Measurements from ENCODE around the gene PHAF1. TPM values are rescaled to one million over a fixed set of nuclear protein-coding genes. Genes with fewer than 3 reads are reported as not detected.
A peak's percentile ranks its signal among the peaks of the same experiment; 100 is the strongest.

The PHAF1 gene
- total RNA-seq: 7.2 and 12.7 TPM in 2 replicates

DNA sequence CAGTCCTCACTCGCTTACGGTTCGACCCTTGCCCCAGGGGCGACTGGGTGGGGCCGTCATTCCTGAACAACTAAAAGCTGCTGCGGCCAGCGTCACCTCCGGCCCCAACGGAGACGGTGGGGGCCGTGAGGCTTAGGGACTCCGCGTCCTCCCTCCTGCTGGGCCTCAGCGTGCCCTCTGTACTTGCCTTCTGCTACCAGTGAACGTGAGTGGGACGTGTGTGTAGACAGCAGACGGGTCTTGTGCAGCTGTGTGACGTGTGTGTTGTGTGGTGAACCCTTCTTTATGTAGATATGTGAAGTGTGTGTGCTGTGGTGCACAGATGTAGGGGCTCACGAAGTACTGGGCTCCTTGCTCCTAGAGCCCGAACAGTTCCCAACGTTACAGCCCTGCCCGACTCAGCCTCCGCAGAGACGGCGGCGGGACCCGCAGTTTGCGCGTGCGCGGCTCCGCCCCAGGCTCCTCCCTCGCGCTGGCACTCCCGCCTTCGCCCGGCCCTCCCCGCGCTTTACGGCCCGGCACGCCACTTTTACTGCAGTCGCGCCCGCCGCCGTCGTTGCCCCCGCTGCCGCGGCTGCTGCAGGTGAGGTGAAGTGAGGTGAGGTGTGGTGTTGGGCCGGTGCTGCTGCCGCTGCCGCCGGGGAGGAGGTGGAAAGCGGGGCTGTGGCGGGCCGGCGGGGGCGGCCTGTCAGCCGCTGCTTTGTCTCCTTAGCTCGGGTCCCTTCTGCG is at the start of gene PHAF1:
Gene PHAF1, plus strand, starts transcription at position 535 of the 729 bp plus-strand sequence. CDS start 235 bp downstream, outside the sequence.
- DNase-seq (ENCODE audit: low read depth in 2 of 2): peak; percentile 92 to 94

DNA sequence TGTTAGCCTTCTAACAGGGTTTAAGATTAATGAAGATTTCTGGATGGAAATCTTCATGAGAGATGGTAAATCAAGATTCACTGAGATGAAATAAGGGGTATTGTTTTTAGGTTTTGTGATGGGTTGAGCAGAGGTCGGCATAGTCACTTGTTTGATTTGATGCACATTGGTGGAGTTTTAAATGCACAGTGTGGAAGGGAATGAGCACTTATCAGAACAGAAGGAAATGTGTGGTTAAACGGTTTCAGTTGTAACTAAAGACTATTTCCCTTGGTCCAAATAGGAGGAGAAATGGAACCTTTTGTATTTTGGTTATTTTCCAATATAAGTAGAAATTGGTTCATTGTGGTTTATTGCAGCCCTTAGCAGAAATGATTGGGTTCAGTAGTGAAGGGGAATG is 46.7 kb upstream of the PHAF1 start:
- no peak for DNase-seq (ENCODE audit: low read depth in 2 of 2)

DNA sequence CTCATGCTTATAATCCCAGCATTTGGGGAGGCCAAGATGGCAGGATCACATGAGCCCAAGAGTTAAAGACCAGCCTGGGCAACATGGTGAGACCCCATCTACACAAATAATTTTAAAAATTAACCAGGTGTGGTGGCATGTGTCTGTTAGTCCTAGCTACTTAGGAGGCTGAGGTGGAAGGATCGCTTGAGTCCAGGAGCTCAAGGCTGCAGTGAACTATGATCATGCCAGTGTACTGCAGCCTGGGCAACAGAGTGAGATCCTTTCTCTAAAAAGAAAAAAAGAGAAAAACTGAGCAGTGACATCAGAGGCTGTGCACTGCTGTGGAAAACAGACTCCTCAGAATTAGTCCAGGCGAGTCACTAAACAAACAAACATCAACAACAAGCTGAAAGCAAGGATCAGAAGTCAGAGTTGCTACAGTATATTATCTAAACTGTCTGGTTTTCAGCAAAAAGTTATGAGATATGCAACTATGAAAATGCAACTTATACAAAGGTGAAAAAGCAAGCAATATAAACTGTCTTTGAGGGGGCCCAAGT is 41.5 kb upstream of the PHAF1 start:
- DNase-seq (ENCODE audit: low read depth in 2 of 2): no peak

DNA sequence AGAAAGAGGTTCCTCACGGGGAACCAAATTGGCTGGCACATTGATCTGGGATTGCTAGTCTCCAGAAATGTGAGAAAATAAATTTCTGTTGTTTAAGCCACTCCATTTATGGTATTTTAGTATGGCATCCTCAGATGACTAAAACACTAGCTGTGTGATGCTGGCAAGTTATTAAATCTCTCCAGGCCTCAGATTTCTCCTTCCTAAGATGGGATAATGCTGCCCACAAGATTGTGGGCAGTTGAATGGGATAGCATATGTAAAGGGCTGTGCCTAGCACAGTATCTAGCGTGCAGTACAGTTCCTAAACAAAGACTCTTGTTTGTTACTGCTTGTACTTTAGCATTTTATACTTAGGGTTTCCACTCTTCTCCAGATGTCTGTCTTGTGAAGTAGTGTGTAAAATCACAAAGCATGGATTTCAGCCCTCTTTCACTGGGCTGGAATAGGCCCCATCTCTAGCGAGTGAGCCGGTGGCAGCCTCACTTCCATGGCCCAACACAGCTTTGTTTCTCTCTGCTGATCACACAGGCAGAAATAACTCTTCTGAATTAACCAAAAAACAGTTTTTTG is 38.2 kb upstream of the PHAF1 start:
- DNase-seq (ENCODE audit: low read depth in 2 of 2): no peak

DNA sequence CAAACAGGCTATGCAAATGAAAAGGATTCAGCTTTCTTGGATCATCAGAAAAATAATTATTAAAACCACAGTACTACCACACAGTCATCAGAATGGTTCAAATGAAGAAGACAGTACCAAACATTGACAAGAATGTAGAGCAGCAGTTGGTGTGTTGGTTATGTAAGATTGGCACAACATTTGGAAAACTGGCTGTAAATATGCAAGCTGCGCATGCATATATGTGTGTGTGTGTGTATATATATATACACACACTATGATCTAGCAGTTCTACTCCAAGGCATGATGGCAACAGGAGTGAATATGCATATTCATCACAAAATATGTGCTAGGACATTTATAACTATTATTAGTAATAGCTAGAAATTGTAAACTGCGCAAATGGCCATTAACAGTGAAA is 34.4 kb upstream of the PHAF1 start:
- DNase-seq (ENCODE audit: low read depth in 2 of 2): no peak

DNA sequence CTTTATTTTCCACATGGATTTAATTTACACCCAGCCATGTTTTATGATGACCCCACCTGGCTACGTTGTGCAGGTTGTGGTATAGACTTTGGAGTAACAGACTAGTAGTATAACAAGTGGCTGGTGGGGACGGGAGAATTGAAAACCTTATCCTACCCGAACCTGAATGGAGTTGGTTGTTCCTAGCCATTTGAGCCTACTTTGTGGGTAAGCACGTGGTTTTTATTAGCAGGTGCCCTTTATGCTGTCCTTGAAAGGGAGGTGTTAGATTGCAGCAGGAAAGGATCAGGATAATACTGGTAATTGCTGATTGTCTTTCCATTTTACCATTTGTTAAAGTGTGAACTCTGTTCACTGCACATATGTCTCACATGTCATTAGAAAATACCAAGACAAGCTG is 31.9 kb upstream of the PHAF1 start:
- no peak for DNase-seq (ENCODE audit: low read depth in 2 of 2)

DNA sequence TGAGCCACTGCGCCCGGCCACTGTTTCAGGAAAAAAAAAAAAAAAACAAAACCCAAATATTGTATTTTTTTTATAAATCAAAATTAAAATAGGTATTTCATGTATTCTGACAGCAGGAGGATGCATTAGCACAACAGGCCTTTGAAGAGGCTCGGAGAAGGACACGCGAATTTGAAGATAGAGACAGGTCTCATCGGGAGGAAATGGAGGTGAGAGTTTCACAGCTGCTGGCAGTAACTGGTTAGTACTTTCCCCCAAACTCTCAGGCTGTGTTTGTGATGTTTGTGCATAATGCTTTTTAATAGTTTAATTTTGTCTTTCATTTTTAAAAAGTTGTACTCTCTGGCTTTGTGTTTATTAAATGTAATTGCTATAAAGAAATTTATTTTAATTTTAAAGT is 27.6 kb upstream of the PHAF1 start:
- DNase-seq (ENCODE audit: low read depth in 2 of 2): no peak

DNA sequence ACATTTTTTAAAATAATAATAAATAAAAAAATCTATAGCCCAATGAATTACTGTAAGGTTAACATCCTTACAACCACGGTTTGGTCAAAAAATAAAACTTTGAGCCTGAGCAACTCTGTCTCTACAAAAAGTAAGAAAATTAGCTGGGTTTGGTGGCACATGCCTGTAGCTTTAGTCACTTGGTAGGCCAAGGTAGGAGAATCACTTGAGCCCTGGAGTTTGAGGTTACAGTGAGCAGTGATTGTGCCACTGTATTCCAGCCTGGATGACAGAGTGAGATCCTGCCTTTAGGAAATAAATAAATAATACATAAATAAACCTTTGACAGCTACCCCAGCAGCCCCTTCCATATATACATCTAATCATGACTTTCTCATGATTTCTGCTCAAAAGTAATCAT is 26.9 kb upstream of the PHAF1 start:
- DNase-seq (ENCODE audit: low read depth in 2 of 2): no peak

DNA sequence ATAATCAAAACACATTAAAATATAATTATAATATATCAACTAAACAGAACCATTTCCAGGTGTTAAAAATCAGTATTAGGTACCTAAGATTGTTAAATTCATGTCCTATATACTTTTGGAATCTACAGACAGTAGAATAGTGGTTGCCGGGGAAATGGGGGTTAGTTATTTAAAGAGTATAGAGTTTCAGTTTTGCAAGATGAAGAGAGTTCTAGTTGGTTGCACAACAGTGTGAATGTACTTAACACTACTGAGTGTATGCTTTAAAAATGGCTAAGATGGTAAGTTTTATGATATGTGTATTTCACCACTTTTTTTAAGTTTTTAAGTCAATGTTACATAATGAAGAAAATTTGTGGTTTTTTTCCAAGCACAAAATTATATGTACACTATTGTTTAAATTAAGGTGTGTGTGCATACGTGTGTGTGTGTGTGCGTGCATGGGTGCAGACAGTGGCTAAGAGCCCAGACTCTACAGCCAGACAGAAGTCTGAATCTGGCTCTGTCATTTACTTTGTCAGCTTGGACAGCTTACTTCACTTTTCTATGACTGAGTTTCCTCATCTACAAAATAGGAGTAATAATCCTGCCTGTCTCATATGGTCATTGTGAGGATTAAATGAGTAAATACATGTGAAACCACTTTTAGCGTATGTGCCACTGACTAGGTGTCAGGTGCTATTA is 25.3 kb upstream of the PHAF1 start:
- no peak for DNase-seq (ENCODE audit: low read depth in 2 of 2)

DNA sequence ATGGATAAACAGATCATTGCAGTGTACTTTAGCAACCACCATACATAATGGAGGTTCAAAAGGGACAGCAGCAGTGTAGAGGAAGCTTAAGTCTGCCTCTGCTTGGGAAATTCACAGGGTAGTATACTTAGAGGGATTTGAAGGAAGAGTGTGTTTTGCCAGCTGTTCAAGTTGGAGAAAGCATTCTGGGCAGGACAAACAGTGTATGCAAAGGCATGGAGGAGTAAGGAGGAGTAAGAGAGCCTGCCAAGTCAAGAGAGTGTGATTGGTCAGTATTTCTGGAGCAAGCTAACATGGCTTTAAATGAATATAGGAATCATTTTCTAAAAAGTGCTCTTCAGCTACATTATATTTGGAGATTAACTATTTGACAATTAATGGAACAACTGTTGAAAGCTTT is 22.9 kb upstream of the PHAF1 start:
- DNase-seq (ENCODE audit: low read depth in 2 of 2): no peak

DNA sequence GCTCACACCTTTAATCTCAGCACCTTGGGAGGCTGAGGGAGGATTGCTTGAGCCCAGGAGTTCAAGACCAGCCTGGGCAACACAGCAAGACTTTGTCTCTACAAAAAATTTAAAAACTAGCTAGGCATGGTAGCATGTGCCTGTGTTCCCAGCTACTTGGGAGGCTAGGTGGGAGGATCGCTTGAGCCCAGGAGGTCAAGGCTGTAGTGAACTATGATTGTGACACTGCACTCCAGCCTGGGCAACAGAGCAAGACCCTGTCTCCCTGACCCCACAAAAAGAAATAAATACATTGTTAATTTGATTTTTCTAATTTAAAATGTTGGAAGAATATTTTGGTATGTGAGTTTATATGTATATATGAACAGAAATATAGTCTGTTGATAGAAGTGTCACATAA is 22.4 kb upstream of the PHAF1 start:
- no peak for DNase-seq (ENCODE audit: low read depth in 2 of 2)

DNA sequence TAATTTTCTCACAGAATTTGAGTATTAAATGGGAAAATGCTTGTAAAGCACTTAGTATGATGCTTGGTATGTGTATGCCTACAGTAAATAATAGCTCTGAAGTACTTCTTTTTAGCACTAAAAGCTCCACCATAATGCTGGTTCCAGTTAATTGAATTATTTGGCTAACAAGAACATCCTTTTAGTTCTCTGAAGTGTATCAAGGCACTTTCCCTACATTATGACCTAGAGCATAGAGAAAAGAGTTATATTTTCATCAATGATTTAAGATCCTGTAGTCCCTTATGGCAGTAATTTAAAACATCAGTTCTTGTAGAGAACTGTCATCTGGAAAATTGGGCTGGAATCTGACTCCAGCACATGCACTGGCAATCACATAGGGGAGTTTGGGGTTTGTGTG is 21.9 kb upstream of the PHAF1 start:
- no peak for DNase-seq (ENCODE audit: low read depth in 2 of 2)

DNA sequence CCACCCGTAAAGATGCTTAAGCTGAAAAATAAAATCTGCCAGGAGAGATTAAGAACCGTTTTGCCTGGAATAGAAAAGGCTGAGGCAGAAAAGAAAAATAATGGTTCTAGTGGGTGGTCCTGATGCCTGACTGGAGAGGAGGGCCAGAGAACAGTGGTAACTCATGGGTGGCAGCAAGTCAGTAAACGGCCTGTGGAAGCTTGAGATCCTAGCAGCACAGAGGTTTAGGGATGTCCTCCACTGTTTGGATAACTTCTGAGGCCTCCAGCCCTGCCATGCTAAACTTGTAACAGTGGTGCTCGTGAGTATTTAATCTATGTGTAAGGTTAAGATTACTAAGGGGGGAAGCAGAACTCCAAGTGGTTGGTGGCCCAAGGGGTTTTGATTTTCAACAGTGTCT is 21.2 kb upstream of the PHAF1 start:
- DNase-seq (ENCODE audit: low read depth in 2 of 2): no peak

DNA sequence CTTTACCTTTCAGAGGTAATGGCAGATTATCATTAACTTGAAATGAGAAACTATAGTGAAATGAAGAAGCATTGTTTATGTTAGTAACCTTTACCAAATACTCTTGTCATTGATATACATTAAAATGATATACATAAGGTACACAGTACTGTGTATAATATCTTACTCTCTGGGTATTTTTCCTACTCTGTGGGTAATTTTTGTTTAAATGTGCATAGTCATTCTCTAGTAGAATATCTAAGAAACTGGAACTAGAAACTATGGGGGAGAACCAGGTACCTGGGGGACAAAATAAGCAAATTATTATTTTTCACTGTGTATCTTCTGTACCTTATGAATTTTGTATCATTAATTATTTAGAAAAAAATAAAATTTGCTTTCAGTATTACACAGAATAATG is 20.6 kb upstream of the PHAF1 start:
- no peak for DNase-seq (ENCODE audit: low read depth in 2 of 2)

DNA sequence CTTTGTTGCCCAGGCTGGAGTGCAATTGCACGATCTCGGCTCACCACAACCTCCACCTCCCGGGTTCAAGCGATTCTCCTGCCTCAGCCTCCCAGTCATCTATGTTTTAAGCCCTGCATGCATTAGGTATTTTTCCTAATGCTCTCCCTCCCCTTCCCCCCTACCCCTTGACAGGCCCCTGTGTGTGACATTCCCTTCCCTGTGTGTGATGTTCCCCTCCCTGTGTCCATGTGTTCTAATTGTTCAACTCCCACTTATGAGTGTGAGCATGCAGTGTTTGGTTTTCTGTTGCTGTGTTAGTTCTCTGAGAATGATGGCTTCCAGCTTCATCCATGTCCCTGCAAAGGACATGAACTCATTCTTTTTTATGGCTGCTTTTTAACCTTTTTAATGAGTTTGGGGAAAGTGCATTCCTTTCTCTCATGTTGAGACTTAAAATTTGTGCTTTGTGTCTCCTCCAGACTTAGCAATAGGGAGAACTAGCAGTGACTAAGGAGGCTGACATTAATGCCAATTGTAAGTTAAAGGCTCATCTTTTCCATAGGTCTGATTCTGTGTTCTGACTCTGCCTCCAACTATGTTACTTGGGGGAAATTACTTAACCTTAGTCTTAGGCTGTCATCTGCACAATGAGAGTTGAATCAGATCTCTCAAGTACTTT is 17.7 kb upstream of the PHAF1 start:
- no peak for DNase-seq (ENCODE audit: low read depth in 2 of 2)

DNA sequence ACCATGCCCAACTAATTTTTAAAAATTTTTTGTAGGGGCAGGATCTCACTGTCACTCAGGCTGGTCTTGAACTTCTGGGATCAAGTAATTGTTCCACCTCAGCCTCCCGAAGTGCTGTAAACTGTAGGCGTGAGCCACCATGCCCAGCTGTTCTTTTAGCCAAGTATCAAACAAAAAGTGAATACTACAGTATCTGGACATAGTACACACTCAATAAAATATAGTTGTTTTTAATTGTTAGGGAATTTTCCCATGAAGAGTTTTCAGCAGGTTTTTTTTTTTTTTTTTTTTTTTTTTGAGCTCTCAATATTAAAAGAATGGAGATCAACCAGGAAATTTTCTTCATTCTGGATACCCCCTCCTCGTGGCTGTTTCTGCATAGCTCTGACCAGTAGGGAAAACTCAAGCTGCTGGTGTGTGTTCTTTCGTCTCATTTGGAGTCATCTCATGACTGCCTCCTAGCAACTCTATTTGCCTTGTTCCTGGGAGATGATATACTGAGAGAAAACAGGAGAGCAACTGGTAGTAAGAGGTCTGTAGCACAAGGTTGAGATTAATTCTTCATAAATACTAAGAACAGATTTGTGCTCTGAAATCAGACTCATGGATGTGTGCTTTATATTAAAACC is 16.5 kb upstream of the PHAF1 start:
- DNase-seq (ENCODE audit: low read depth in 2 of 2): no peak

DNA sequence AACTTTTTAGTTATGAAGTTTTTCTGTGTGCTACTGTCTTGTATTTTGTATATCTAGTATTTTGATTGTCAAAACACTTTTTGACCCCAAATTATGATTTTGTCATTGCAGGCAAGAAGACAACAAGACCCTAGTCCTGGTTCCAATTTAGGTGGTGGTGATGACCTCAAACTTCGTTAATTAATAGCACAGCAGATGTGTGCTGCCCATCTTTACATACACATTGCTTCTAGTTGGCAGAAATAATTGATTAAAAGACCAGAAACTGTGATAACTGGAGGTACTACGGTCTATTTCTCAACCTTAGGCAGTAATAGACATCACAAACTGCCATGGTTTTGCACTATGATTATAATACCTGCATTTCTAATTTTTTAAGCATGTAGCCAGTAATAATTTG is 11.1 kb upstream of the PHAF1 start:
- DNase-seq (ENCODE audit: low read depth in 2 of 2): no peak

DNA sequence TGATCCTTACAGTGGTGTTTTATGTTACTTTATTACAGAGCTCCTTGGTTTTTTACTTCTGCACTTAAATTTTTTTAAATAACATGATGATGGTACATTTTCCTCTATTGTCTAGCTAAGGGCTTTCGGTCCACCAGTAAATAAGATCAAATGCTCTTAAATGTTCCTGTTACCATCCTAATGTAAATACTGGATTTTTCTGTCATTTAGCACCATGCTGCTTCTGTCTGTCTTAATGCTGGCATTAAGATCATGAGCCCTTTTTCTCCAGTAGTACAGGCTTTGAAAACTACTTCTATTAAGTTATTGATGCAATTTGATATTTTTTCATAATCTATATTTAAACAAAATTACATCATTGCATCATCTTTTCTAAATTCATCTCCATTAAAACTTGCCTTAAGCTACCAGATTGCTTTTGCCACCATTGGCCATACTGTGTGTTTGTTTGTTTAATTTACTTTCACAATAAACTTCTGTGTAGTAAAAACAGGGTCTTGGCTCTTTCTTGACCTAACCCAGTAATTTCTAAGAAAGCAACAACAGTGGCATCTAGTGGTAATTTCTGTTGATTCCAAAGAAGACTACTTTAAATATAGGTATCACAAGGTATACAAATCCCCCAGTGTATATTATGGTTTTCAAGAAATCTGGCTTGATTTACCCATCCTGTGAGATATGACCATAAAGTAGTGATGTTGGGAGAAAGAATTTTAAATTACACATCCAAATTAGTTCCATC is 9.0 kb upstream of the PHAF1 start:
- peak; percentile 13 to 14 for DNase-seq (ENCODE audit: low read depth in 2 of 2)

DNA sequence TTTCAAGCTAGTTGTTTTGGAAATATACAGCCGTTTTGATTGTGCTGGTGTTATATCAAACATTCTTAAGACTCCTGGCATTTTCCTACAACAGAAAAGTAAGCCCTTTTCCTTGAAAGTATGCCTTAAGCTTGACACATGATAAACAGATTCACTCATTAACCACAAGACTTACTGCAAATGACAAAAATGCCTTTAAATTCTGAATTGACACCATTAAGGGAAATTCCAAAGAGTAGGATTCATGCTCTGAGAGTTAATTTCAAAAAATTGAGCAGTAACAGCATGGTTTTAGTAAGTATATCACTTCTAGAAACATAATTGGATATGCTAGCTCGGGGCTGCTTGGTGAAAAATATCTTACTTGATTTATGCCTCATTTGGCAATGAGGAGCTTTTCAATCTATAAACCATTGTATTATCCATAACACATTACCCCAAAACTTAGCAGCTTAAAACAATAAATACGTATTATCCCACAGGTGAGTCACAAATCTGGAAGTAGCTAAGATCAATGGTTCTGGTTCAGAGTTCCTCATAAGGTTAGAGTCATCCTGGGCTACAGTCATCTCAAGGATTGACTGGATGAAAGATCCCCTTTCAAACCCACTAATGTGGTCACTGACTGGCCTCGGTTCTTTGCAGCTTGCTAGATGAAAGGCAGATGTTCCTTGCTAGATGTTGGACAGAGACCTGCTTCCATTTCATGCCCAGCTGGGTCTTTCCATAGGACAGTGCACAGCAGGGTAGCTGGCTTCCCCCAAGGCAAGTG is 8.2 kb upstream of the PHAF1 start:
- DNase-seq (ENCODE audit: low read depth in 2 of 2): no peak

DNA sequence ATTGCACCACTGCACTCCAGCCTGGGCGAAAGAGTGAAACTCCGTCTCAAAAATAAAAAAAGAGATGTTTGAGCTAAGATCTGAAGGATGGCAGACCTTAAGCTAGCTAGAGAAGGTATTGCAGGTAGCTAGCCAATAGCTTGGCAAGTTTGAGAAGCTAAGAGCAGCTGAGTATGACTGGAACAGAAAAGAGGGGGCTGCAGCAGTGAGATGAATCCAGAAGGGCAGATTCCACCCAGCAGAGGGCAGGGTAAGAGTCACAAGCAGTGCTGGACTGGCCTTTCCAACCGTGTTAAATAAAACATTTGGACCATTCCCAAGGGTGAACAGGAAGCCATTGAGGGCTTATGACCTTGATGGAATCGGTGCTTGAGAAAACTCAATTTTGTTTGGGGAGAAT is 5.7 kb upstream of the PHAF1 start:
- DNase-seq (ENCODE audit: low read depth in 2 of 2): peak; percentile 41 to 74
